ENCODE data around the gene LLPH.

- no peak for TF ChIP-seq CTCF (conservative IDR thresholded peaks at IDR 0.05; ENCODE audit: low read depth, low read length)
- no peak for TF ChIP-seq EZH2 (IDR thresholded peaks at IDR 0.05; ENCODE audit: borderline replicate concordance, low read depth, low read length, poor library complexity, severe bottlenecking)
These were observed 17.1 kb downstream of the LLPH start for GRCh38 chr12:66113471-66113870.

Measured in A673 (cell line).